GM21723 (cell line): Measurements from ENCODE around the gene LCN12.

Source experiments
- ATAC-seq: cut with Tn5 transposase; IDR thresholded peaks from one replicate; pipeline ENCODE4 v1.9.1; 2021; ENCODE audit warnings: mild to moderate bottlenecking, moderate library complexity; ENCODE audit not compliant: unreplicated experiment

Gene LCN12

DNA sequence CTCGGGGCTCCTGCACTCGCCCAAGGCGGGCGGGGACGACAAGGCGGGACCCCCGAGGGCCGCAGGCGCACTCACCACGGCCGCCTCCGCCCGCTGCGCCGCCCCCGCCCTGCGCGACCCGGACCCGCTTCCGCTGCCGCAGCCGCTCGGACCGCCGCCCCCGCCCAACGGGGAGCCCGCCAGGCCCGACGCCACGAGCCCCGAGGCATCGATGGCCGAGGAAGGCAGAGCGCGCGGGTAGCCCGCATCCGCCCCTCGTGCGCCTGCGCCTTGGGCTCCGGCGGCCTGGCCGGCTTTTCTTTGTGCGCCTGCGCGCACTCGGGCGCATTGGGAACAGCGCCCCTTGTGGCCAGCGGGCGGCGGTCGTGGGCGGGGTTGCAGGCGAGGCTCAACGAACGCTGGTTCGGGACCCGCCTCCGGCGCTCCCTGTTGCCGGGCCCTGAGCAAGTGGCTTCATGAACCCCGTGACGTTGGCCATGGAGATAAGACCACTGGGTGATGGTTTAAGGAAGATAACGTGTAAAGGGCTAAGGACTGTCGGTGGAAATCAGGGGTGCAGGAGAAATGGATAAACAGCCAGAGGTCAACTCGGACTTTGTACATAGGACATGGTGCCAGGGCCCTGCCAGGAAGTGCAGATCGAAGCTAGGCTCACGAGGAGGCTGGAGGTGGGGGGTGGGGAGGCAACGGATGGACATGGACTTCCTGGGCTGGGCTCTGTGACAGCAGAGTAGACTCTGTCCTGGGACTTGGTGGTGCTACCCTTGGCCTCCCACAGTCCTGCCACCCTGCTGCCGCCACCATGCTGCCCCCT, 7.3 kb upstream of the LCN12 start, which contains the start of the genes C8G and FBXW5:
Gene C8G, plus strand, starts transcription at position 725 of the 814 bp plus-strand sequence. Its CDS starts 78 bp downstream, at position 803.
Gene FBXW5, minus strand, starts transcription at position 220 of the 814 bp plus-strand sequence. CDS start 655 bp downstream, outside the sequence.
- ATAC-seq, result peak; percentile 62

DNA sequence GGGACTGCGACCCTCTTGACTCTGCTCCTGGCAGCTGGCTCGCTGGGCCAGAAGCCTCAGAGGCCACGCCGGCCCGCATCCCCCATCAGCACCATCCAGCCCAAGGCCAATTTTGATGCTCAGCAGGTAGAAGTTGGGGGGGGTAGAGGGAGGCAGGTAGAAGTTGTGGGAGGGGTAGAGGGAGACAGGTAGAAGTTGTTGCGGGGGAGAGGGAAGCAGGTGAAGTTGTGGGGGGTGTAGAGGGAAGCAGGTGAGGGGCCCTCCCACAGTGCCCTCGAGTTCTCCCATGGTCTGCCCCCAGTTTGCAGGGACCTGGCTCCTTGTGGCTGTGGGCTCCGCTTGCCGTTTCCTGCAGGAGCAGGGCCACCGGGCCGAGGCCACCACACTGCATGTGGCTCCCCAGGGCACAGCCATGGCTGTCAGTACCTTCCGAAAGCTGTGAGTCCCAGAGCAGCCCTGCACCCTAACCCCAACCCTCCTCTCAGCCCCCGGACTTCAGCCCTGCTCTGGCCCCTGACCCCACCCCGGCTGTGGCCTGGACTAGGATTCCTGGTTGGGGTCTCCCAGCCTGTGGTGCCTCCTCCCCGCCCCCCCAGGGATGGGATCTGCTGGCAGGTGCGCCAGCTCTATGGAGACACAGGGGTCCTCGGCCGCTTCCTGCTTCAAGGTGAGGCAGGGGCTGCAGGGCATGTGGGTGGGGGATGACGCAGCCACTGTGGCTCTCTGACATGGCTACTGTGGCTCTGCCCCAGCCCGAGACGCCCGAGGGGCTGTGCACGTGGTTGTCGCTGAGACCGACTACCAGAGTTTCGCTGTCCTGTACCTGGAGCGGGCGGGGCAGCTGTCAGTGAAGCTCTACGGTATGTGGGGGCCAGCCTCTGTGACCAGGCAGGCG, 6.5 kb upstream of the LCN12 start:
- ATAC-seq, result no peak

DNA sequence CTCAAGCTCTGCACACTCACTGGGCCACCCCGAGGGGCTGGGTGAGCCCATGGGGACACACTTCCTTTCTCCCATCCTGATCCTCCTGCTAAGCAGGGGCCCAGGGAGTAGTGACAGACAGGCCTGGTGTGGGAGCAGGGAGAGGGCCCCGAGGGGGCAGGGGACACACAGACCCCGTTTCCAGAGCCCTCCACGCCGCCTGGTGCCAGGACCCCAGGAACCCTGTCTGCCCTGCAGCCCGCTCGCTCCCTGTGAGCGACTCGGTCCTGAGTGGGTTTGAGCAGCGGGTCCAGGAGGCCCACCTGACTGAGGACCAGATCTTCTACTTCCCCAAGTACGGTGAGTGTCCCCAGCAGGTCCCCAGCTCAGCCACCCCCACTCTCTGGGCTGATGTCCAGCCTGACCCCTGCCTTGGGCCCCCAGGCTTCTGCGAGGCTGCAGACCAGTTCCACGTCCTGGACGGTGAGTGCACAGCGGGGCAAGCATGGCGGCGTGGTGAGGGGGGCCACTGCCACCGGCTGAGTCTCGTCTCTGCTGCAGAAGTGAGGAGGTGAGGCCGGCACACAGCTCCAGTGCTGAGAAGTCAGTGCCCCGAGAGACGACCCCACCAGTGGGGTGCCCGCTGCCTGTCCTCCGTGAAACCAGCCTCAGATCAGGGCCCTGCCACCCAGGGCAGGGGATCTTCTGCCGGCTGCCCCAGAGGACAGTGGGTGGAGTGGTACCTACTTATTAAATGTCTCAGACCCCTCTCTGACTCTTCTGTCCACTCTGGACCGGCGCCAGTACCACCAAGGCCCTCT, 5.6 kb upstream of the LCN12 start:
- no peak for ATAC-seq

DNA sequence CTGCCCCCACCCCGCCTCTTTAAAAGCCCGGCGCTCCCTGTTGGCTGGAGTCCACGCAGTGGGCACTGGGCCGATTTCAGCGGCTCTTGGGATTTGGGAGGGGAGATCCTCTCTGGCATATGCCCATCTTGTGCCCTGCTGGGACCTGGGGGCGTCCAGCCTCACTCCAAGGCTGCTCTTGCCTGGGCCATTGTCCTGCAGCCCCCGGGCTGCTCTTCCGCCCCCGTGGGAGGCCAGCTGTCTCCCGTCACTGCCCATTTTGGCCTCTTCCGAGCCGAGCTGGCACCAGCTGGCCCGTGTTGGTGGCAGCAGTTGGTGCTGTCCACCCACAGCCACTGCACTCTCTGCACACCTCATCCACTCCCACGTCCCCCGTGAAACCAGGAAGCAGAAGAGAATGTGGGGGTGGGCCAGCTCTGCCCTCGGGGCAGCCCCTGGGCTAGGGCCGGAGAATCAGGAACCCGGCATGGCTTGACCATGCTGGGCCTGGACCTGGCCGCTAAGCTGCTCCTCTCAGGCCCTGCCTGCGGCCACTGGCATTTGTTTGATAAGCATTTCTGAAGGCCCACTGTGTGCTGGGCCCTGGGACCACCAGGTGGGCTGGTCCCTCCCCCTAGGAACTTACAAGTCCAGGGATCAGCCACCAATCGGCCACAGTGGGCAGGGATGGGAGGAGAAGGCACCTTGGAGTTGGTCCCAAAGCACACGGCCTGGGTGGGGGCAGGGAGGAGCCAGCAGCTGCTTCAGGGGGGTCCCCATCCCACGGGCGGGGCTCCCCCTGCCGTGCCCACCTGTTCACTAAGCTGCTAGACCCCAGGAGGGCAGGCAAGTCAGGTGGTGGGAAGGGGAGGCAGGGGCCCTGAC, 4.8 kb upstream of the LCN12 start:
- ATAC-seq, result no peak

DNA sequence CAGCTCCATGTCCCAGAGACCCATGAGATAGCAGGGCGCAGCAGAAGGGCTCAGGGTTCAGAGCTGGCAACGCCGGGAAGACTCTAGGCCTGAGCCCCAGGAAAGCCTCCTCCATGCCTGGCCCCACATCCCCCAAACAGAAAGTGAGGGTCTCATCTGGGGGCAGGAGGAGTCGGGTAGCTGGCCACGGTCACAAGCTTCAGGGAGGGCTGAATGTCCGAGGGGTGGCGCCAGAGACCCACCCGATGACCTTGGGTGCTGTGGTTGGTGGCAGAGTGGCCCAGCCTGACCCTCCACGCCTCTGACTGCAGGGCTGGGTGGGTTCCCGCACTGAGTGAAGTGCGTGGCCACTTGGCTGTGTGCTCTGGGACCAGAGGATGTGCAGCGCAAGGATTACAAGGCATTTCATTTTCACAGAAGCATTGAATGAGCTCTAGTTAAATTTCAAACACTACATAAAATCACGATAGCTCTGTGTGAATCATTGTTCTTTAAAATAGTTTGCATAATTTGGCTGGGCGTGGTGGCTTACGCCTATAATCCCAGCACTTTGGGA, 4.0 kb upstream of the LCN12 start:
- no peak for ATAC-seq

DNA sequence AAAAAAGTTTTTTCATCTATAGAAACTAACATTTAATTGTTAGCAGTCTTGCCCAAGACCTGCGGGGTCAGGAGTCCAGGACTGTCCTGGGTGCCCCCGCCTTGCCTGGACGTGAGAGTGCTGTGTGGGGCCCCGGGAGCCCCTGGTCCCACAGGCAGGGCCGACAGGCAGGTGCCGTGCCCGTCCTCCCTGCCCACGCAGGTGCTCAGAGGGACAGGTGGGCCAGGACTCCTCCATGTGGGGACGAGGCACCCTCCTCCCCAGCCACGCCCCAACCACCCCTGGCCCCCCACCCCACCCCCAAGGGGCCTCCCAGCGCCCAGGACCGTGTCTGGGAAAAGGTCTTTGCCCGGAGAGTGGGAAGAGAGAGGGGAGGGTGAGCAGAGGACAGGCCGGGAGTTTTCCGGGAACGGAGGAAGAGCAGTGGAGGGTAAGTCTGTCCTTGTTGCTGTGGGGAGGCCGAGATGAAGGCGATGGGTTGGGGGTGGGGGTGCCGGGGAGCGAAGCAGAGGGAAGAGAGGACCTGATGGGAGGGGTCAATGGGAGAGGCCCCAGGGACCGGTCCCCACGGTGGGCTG, 2.7 kb upstream of the LCN12 start:
- ATAC-seq, result no peak

DNA sequence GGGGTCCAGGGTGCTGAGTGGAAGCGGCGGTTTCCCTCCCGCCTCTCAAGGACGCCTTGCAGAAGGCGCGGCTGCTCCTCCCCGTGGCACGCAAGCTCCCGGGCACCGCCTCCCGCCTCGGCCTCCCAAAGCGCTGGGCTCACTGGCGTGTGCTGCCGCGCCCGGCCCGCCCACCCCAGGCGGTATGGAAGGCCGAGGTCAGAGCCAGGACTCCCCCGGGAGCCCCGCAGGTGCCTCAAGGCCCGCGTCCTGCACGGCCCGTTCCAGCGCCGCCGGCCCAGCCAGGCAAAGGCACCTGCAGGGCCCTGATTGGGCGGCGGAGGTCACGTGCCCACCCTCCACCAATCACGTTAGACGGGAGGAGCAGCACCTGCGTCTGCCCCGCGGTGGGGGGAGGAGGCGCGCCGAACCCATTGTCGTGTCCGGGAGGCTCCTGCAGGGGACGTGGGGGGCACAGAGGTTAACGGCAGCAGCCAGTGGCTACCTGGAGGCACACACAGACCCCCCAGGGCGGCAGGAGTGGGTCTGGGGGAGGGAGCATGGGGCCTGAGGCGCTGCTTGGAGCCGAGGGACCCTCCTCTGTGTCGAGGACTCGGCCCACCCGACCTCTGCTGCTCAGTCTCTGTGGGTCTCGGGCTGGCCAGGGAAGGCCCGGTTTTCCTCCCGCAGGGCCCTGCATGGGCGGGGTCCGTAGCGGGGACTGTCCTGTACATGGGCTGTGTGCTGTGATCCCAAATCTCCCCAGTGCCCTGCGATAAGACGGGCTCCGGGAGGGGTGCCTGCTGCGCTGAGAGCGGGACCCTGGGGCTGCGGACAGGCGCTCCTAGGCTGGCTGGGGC, 2.0 kb upstream of the LCN12 start:
- ATAC-seq, result peak; percentile 67

DNA sequence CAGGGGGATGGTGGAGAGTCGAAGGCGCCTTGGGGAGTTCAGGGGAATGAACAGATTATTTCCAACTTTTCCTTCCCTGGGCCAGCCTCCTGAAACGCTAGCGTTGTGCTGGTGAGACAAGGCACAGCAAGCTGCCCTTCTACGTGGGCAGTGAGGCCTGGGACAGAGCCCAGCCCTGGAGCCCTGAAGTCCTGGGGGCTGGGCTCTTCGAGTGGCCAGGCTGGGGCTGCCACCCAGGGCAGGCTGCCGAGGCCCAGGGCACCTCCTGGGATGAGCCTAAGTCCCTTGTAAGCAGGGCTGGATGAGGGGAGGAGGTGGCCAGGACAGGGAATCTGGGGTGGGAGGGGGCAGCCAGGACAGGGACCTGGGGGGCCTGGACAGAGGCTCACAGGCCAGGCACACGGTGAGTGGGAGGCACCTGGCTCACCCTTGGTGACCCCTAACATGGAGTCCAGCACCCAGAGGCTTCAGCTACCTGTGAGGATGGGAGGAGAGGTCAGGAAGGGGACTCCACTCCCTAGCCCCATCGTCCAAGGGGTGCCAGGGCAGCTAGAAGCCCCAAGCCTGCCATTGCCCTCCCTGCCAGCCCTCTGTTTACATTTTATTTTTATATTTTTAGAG, 1.3 kb upstream of the LCN12 start:
- ATAC-seq, result no peak

DNA sequence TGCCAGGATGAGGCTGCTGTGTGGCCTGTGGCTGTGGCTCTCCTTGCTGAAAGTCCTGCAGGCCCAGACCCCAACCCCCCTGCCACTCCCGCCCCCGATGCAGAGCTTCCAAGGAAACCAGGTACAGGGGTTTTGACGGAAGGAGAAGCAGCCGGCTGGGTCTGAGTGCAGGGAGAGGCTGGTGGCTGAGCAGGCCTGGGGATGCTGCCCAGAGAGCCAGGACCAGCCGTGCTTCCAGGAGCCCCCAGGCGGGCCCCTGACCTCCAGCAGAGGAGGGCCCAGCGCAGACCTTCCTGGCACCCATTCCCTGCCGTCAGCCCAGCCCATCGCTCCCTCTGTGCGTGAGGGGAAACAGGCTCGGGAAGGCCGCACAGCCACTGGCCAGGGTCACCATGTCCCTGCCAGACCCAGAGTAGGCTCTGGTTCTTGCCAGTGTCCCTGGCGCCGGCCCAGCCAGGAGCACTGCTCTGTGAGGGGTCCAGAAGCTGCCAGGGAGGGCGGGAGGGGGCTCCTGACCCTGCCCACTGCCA, 313 bp downstream of the LCN12 start:
- ATAC-seq, result no peak

DNA sequence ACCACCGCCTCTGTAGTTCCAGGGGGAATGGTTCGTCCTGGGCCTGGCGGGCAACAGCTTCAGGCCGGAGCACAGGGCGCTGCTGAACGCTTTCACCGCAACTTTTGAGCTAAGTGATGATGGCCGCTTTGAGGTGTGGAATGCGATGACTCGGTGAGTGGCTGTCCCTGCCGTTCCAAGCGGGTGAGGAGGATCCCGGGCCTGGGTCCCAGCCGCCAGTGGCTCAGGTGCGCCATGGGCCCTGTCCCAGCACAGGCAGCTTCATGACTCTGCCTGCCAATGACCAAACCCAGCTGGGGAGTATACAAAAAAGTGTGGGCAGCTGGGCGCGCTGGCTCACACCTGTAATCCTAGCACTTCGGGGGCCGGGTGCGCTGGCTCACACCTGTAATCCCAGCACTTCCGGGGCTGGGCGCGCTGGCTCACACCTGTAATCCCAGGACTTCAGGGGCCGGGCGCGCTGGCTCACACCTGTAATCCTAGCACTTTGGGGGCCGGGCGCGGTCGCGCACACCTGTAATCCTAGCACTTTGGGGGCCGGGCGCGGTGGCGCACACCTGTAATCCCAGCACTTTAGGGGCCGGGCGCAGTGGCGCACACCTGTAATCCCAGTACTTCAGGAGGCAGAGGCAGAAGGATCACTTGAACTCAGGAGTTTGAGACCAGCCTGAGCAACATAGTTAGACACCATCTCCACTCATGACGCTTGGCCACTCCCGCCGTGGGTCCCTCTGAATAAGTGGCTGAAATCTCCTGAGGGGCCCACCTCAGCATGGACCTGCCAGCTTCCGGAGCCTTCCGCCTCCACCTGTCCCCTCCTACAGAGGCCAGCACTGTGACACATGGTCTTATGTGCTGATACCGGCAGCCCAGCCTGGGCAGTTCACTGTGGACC, 1.1 kb downstream of the LCN12 start:
- no peak for ATAC-seq

DNA sequence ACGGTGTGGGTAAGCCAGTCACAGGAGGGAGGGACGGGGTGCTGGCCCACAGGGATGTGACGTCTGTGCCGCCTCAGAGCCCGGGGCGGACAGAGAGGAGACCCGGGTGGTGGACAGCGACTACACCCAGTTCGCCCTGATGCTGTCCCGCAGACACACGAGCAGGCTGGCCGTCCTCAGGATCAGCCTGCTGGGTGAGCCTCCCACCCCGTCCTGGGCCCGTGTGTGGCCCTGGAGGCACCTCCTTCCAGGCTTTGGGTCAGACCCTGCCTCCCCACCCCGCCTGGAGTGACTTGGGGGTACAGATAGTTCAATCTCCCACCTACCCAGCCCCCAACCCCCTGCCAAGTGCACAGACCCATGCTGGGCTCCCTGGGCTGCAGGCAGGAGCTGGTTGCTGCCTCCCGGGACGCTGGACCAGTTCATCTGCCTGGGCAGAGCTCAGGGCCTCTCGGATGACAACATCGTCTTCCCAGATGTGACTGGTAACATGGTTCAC, 1.7 kb downstream of the LCN12 start:
- ATAC-seq, result no peak

DNA sequence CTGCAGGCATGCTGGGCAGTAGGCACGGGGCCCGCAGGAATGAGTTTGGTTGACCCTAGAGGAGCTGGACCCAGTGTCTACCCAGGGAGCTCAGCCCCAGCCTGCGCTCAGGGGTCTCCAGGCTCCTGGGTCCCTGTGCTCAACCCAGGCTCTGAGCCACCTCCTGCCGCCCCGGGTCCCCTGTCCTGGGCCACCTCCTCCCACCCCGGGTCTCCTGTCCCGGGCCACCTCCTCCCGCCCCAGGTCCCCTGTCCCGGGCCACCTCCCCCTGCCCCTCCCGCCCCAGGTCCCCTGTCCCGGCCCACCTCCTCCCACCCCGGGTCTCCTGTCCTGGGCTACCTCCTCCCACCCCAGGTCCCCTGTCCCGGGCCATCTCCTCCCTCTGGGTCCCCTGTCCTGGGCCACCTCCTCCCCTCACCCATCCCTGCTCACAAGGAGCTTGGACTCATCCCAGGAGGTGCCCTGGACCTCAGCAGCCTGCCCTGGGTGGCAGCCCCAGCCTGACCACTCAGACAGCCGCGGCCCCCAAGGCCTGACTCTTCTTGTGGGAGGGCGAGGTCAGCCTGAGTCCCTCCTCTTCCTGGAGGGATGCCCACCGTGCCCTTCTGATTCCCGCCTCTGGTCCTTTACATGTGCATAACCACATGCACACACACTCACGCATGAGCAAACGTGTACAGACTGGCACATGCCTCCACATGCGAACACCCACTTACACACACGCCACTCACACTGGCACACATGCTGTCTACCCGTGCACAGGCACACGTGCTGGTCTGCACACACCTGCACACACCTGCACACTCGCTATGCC, 2.4 kb downstream of the LCN12 start:
- ATAC-seq, result no peak

DNA sequence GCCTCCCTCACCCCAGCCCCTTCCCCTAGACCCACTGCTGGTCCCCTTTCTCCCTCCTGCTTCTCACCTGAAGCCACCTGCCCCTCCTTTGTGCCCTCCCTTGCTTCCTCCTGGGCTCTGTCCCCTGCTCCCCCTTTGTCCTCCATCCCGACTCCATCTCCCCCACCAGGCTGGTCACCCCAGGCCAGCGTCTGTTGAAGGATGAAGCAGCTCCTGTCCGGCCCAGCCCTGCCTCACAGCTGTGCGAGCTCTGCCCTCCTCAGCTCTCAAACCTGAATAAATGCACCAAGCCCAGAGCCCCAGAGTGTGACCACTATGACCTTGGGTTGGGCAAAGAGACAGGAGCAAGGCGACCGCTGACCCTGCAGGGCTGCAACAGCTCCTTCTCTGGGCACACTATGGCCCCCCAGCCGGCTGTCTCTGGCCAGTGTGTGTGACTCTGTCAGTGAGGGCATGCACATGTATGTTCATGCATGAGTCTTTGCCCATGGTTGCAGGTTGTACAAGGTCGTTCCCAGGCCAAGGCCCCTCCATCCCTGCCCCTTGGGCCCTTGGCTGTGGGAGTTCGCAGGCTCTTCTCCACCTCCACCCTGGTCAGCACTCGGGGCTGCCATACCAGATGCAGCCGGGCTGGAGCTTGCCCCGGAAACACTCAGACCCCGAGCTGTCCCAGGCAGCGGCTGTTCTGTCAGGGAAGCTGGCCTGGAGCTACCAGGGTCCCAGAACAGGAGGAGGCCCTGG, 3.3 kb downstream of the LCN12 start:
- ATAC-seq, result no peak

DNA sequence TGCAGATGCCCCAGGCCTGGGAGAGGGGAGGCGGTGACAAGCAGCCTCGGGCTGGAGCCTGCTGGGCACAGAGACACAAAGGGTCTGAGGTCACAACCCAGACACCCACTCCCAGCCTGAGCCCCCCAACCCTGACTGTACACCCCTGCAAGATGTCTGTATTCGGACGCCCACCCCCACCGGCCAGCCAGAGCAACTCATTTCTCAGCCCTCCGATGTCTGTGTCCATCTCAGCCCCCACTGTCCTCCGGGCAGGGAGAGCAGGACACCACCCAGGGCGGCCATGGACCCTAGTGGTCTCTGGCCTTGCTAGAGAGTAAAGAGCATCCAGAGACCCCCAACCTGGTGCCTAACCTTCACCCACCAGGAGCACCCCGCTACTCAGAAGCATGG, 3.9 kb downstream of the LCN12 start:
- ATAC-seq, result no peak

DNA sequence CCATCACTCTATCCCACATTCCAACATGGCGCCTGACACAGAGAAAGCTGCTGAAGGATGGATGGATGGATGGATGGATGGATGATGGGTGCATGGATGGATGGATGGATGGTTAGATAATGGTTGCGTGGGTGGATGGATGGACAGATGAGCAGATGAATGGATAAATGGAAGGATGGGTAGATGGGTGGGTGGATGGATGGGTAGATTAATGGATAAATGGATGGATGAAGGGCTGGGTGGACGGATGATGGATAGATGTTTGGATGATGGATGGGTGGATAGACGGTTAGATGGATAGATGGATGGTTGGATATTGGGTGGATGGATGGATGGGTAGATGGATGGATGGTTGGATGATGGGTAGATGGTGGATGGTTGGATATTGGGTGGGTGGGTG, 4.5 kb downstream of the LCN12 start:
- ATAC-seq, result no peak
